CD8-positive, alpha-beta memory T cell (primary cell): ENCODE data around the gene ISX. TPM values are rescaled to one million over a fixed set of nuclear protein-coding genes. Genes with fewer than 3 reads are reported as not detected.
"Not testable (repeated sequence)": the region's sequence is repeated elsewhere in the genome, so short reads cannot be mapped to it uniquely, and the experiment has no call there.

Experiments used
- CTCF ChIA-PET: fragments of 350-600 bp; sonication (Branson Sonifier 250); formaldehyde crosslinking; loops from one replicate; lab custom pipeline; 2021; ENCODE audit warnings: antibody characterized with exemption; lab: Charles Lee
- POLR2A ChIA-PET: fragments of 350-600 bp; sonication (Branson Sonifier 250); formaldehyde crosslinking; loops from one replicate; lab custom pipeline; 2021; ENCODE audit warnings: antibody characterized with exemption; lab: Charles Lee
- DNase-seq, 5 donors: peaks; one replicate each; pipeline versions ENCODE4 v3.0.0 to v3.0.0-alpha.2; 2020 to 2022; ENCODE audit warnings: mixed read lengths in 1 of 5
- H3K27ac ChIP-seq: one replicate; pipeline ENCODE4 v1.7.0; 2013; ENCODE audit warnings: low read depth, mild to moderate bottlenecking, low read length, moderate library complexity
- H3K27me3 ChIP-seq: 2 replicates; pipeline ENCODE4 v1.7.0; 2013; ENCODE audit warnings: low read length, mild to moderate bottlenecking; ENCODE audit not compliant: insufficient read depth, poor library complexity, severe bottlenecking
- H3K36me3 ChIP-seq: 2 replicates; pipeline ENCODE4 v1.7.0; 2013; ENCODE audit warnings: mild to moderate bottlenecking, low read length, moderate library complexity; ENCODE audit not compliant: insufficient read depth
- H3K4me1 ChIP-seq: 2 replicates; pipeline ENCODE4 v1.7.0; 2013; ENCODE audit warnings: mild to moderate bottlenecking, low read length, moderate library complexity; ENCODE audit not compliant: insufficient read depth
- H3K4me3 ChIP-seq: 2 replicates; pipeline ENCODE4 v1.7.0; 2013; ENCODE audit warnings: mild to moderate bottlenecking, low read length
- H3K9me3 ChIP-seq: 2 replicates; pipeline ENCODE4 v1.7.0; 2013; ENCODE audit warnings: mild to moderate bottlenecking, low read length
- H3K27ac Mint-ChIP-seq, 8 donors: one replicate each; pipeline ENCODE4 v1.8.0; 2020 to 2021; ENCODE audit warnings: mixed read lengths in 8 of 8, mild to moderate bottlenecking in 6 of 8, inconsistent platforms in 3 of 8, moderate library complexity in 3 of 8
- H3K27me3 Mint-ChIP-seq, 2 donors: one replicate each; pipeline ENCODE4 v1.8.0; 2020 to 2021; ENCODE audit warnings: mixed read lengths in 2 of 2, mild to moderate bottlenecking in 1 of 2, moderate library complexity in 1 of 2
- H3K36me3 Mint-ChIP-seq, 3 donors: one replicate each; pipeline ENCODE4 v1.8.0; 2020 to 2021; ENCODE audit warnings: mixed read lengths in 3 of 3, inconsistent platforms in 1 of 3, mild to moderate bottlenecking in 1 of 3
- H3K4me1 Mint-ChIP-seq, 3 donors: one replicate each; pipeline ENCODE4 v1.8.0; 2020 to 2021; ENCODE audit warnings: mixed read lengths in 3 of 3, inconsistent platforms in 1 of 3, mild to moderate bottlenecking in 1 of 3
- H3K4me3 Mint-ChIP-seq, 7 donors: one replicate each; pipeline ENCODE4 v1.8.0; 2020 to 2021; ENCODE audit warnings: mixed read lengths in 7 of 7, mild to moderate bottlenecking in 6 of 7, moderate library complexity in 4 of 7, inconsistent platforms in 2 of 7
- H3K9me3 Mint-ChIP-seq, 5 donors: one replicate each; pipeline ENCODE4 v1.8.0; 2020 to 2022; ENCODE audit warnings: mixed read lengths in 5 of 5, mild to moderate bottlenecking in 3 of 5, moderate library complexity in 2 of 5, inconsistent platforms in 1 of 5
- polyA plus RNA-seq: library from polyadenylated mRNA; unstranded; fragments of 300-500 nt; fragmentation: Illumina TruSeq; gene quantifications from one replicate; pipeline ENCODE4 v1.2.3, GENCODE V29; 2021
- total RNA-seq, 2 experiments: library from RNA; stranded (reverse); gene quantifications; one replicate each; pipeline ENCODE4 v1.2.3, GENCODE V29; 2021

The ISX gene
- total and polyA plus RNA-seq, 3 experiments from 2014 or later = not detected

GRCh38 chr22:35044607-35045390 lies 21.2 kb upstream of the ISX start:
- DNase-seq = no peak
- POLR2A ChIA-PET = no interaction called here
- Mint-ChIP-seq H3K27me3 (peaks cover 3 to 27% of the 10 kb centered on the region in 2 donors), H3K27ac (no peak overlapping the region), H3K4me1 (no peaks in the 10 kb centered on the region), H3K36me3 (no peaks in the 10 kb centered on the region), H3K9me3 (peaks cover 0 to 6% (median 2%) of the 10 kb centered on the region in 5 donors), H3K4me3 (no peak overlapping the region)
- no peak overlapping the region for H3K27ac ChIP-seq
- no peaks in the 10 kb centered on the region for H3K27me3 ChIP-seq
- no peak overlapping the region for H3K4me3 ChIP-seq
- CTCF ChIA-PET = no interaction called here
- no peaks in the 10 kb centered on the region for H3K4me1 ChIP-seq
- no peaks in the 10 kb centered on the region for H3K36me3 ChIP-seq
- no peaks in the 10 kb centered on the region for H3K9me3 ChIP-seq

- Histone ChIP-seq H3K27me3 (no peaks in the 10 kb centered on the region), H3K4me3 (no peak overlapping the region), H3K36me3 (no peaks in the 10 kb centered on the region), H3K9me3 (no peaks in the 10 kb centered on the region), H3K27ac (no peak overlapping the region), H3K4me1 (no peaks in the 10 kb centered on the region)
- peaks cover 5 to 26% of the 10 kb centered on the region in 2 donors for H3K27me3 Mint-ChIP-seq
- POLR2A ChIA-PET = no interaction called here
- peaks cover 0 to 7% (median 2%) of the 10 kb centered on the region in 5 donors for H3K9me3 Mint-ChIP-seq
- H3K36me3 Mint-ChIP-seq = no peaks in the 10 kb centered on the region
- H3K4me3 Mint-ChIP-seq = no peak overlapping the region
- CTCF ChIA-PET = no interaction called here
- no peaks in the 10 kb centered on the region for H3K4me1 Mint-ChIP-seq
- DNase-seq = no peak
- no peak overlapping the region for H3K27ac Mint-ChIP-seq
Observed at GRCh38 chr22:35045451-35045850, 20.5 kb upstream of the ISX start.

GRCh38 chr22:35046744-35047462 lies 19.1 kb upstream of the ISX start:
- Histone ChIP-seq H3K9me3 (no peaks in the 10 kb centered on the region), H3K4me3 (no peak overlapping the region), H3K27ac (no peak overlapping the region), H3K36me3 (no peaks in the 10 kb centered on the region), H3K27me3 (no peaks in the 10 kb centered on the region), H3K4me1 (no peaks in the 10 kb centered on the region)
- Mint-ChIP-seq H3K4me3 (no peak overlapping the region), H3K27me3 (peaks cover 5 to 25% of the 10 kb centered on the region in 2 donors), H3K27ac (no peak overlapping the region), H3K9me3 (peaks cover 0 to 7% (median 2%) of the 10 kb centered on the region in 5 donors), H3K36me3 (no peaks in the 10 kb centered on the region), H3K4me1 (no peaks in the 10 kb centered on the region)
- ChIA-PET CTCF (interaction anchor here (1.0 kb wide), 1 partner anchor 12 kb away, joined by 3 read pairs; no protein-coding TSS in a partner anchor), POLR2A (no interaction called here)
- DNase-seq = no peak

GRCh38 chr22:35050038-35050437 lies 15.9 kb upstream of the ISX start:
- H3K27me3 ChIP-seq, H3K36me3 Mint-ChIP-seq, H3K36me3 ChIP-seq, H3K9me3 ChIP-seq, H3K4me3 Mint-ChIP-seq, H3K4me1 ChIP-seq, H3K9me3 Mint-ChIP-seq, H3K27ac Mint-ChIP-seq, POLR2A ChIA-PET, H3K4me1 Mint-ChIP-seq, H3K27ac ChIP-seq, DNase-seq, CTCF ChIA-PET, H3K4me3 ChIP-seq: not testable (repeated sequence)
- H3K27me3 Mint-ChIP-seq = peaks cover 7 to 35% of the 10 kb centered on the region in 2 donors

GRCh38 chr22:35051013-35051535 lies 14.9 kb upstream of the ISX start:
- Histone ChIP-seq H3K36me3 (no peaks in the 10 kb centered on the region), H3K9me3 (no peaks in the 10 kb centered on the region), H3K27ac (no peak overlapping the region), H3K27me3 (no peaks in the 10 kb centered on the region), H3K4me1 (no peaks in the 10 kb centered on the region), H3K4me3 (no peak overlapping the region)
- CTCF ChIA-PET = no interaction called here
- DNase-seq = no peak
- POLR2A ChIA-PET = no interaction called here
- no peak overlapping the region for H3K4me3 Mint-ChIP-seq
- no peak overlapping the region for H3K27ac Mint-ChIP-seq
- peaks cover 7 to 32% of the 10 kb centered on the region in 2 donors for H3K27me3 Mint-ChIP-seq
- no peaks in the 10 kb centered on the region for H3K36me3 Mint-ChIP-seq
- H3K4me1 Mint-ChIP-seq = no peaks in the 10 kb centered on the region
- peaks cover 0 to 8% (median 2%) of the 10 kb centered on the region in 5 donors for H3K9me3 Mint-ChIP-seq

- no peak overlapping the region for H3K4me3 Mint-ChIP-seq
- H3K9me3 ChIP-seq = no peaks in the 10 kb centered on the region
- ChIA-PET POLR2A (no interaction called here), CTCF (interaction anchor here (1.1 kb wide), 1 partner anchor 27 kb away, joined by 3 read pairs; no protein-coding TSS in a partner anchor)
- no peaks in the 10 kb centered on the region for H3K4me1 Mint-ChIP-seq
- no peak overlapping the region for H3K4me3 ChIP-seq
- H3K27ac ChIP-seq = no peak overlapping the region
- no peaks in the 10 kb centered on the region for H3K27me3 ChIP-seq
- H3K9me3 Mint-ChIP-seq = peaks cover 0 to 8% (median 5%) of the 10 kb centered on the region in 5 donors
- no peak overlapping the region for H3K27ac Mint-ChIP-seq
- DNase-seq = no peak
- H3K36me3 ChIP-seq = no peaks in the 10 kb centered on the region
- no peaks in the 10 kb centered on the region for H3K4me1 ChIP-seq
- H3K27me3 Mint-ChIP-seq = peaks cover 7 to 29% of the 10 kb centered on the region in 2 donors
- no peaks in the 10 kb centered on the region for H3K36me3 Mint-ChIP-seq
Observed at GRCh38 chr22:35051791-35052190, 14.2 kb upstream of the ISX start.

GRCh38 chr22:35053060-35053835 lies 12.7 kb upstream of the ISX start:
- DNase-seq = no peak
- H3K4me1 Mint-ChIP-seq = no peaks in the 10 kb centered on the region
- H3K9me3 Mint-ChIP-seq = peaks cover 0 to 6% (median 2%) of the 10 kb centered on the region in 5 donors
- no peak overlapping the region for H3K27ac ChIP-seq
- no peak overlapping the region for H3K27ac Mint-ChIP-seq
- H3K27me3 Mint-ChIP-seq = peaks cover 7 to 23% of the 10 kb centered on the region in 2 donors
- no peak overlapping the region for H3K4me3 Mint-ChIP-seq
- H3K4me3 ChIP-seq = no peak overlapping the region
- no peaks in the 10 kb centered on the region for H3K36me3 ChIP-seq
- no peaks in the 10 kb centered on the region for H3K4me1 ChIP-seq
- POLR2A ChIA-PET = no interaction called here
- CTCF ChIA-PET = no interaction called here
- H3K27me3 ChIP-seq = no peaks in the 10 kb centered on the region
- no peaks in the 10 kb centered on the region for H3K36me3 Mint-ChIP-seq
- no peaks in the 10 kb centered on the region for H3K9me3 ChIP-seq
